Measurements from ENCODE around the gene CLDND2. TPM values are rescaled to one million over a fixed set of nuclear protein-coding genes. Genes with fewer than 3 reads are reported as not detected.

Gene CLDND2
- polyA plus RNA-seq, 1 of the 3 experiments (the other 2 are of a cell fraction): 0.26 TPM

DNA sequence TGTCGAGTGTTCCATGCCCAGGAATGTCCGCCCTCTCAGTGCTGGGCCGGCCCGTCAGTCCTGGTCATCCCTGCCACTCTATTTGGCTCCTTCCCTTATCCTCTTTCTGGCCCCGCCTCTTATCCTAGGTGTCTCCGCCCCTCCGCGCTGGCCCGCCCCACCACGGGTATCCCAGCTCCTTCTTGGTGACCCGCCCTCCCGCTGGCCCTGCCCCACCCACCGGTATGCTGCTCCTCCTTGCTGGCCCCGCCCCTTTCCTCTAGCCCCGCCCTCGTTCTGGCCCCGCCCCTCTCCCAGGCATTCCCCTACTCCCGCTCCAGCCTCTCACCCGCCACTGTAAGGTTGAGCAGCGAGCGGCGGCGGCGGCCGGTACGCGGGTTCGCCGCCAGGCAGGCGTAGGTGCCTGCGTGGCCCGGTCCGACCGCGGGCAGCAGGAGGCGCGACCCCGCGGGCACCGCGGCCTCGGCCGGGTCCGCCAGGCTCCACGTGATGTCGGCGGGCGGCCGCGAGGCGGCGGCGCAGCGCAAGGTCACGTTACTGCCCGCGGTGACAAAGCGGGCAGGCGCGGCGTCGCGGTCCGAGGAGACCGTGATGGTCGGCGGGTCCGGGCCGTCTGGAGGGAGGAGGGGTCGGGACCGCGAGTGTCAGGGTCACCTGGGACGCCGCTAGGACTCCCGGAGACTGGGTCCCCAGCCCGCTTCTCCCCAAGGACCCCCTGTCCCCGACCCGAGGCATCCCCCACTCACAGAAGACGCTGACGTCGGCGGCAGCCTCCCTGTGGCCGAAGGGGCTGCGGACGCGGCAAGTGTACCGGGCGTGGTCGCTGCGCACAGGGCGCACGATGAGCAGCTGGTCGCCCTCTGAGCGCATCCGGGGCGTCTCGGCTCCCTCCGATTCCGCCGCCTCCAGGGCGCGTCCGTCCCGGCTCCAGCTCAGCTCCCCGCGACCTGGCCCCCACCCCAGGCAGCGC is 28.8 kb downstream of the CLDND2 start (continued):
- TF ChIP-seq, protein P1, sequence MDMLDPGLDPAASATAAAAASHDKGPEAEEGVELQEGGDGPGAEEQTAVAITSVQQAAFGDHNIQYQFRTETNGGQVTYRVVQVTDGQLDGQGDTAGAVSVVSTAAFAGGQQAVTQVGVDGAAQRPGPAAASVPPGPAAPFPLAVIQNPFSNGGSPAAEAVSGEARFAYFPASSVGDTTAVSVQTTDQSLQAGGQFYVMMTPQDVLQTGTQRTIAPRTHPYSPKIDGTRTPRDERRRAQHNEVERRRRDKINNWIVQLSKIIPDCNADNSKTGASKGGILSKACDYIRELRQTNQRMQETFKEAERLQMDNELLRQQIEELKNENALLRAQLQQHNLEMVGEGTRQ (IDR thresholded peaks at IDR 0.05; ENCODE audit: borderline replicate concordance, low read depth, low read length): peak; percentile 52; the same call in 1 of the 2 replicates
- TF ChIP-seq, protein P2, sequence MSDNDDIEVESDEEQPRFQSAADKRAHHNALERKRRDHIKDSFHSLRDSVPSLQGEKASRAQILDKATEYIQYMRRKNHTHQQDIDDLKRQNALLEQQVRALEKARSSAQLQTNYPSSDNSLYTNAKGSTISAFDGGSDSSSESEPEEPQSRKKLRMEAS (IDR thresholded peaks at IDR 0.05; ENCODE audit: low read depth): peak; percentile 68
- TF ChIP-seq RFX5 (IDR thresholded peaks at IDR 0.05; ENCODE audit: low read length) (no peak), YY1 (IDR thresholded peaks at IDR 0.05; ENCODE audit: low read depth) (no peak), FOSL2 (IDR thresholded peaks at IDR 0.05; ENCODE audit: borderline replicate concordance, low read depth) (no peak), JUND (IDR thresholded peaks at IDR 0.05) (no peak), RCOR1 (IDR thresholded peaks at IDR 0.05; ENCODE audit: low read length) (no peak)

DNA sequence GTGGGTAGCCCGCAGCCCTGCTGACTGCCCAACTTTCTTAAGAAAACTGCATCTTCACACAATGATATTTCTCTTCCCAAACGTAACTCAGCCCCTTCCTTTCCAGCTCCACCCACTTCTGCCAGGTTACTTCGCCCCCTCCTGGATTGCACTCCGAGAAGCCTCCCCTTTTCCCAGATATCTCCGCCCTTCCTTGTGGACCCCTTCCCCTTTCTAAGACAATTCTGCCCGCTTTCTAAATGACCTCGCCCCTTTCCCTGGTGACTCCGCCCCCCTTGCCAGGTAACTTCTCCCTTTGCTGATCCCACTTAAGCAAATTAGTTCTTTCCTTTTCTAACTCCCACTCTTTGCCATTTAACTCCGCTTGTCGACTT is 29.5 kb downstream of the CLDND2 start:
- Histone ChIP-seq H3K79me2 (ENCODE audit: insufficient read depth) (no peaks in the 10 kb centered on the region), H3K9me2 (no peaks in the 10 kb centered on the region), H3K9ac (peak overlapping the region; percentile 57; the same call in 1 of the 2 replicates), H3K4me2 (peak overlapping the region; percentile 97), H3F3A (replicated peaks; ENCODE audit: insufficient read depth) (peaks cover 3% of the 10 kb centered on the region), H3K9me3 (no peaks in the 10 kb centered on the region), H3K4me1 (ENCODE audit: control insufficient read depth in 1 of 2, insufficient read depth in 2 of 2, low read depth in 1 of 2, low read length in 1 of 2) (peaks cover 0 to 8% of the 10 kb centered on the region in 2 experiments; a peak in 1 of 4 replicates), H3K27ac (ENCODE audit: low read depth in 2 of 2, low read length in 1 of 2) (peak overlapping the region; percentile 65 to 76; a peak in 3 of 4 replicates), H3K4me3 (ENCODE audit: low read depth in 2 of 2, low read length in 1 of 2) (peak overlapping the region; percentile 63 to 80), H4K20me1 (ENCODE audit: insufficient read depth) (no peaks in the 10 kb centered on the region), H3K36me3 (replicated peaks in 1 of 2; ENCODE audit: control insufficient read depth in 1 of 2, insufficient read depth in 2 of 2, low read length in 1 of 2) (no peaks in the 10 kb centered on the region), H2AFZ (ENCODE audit: low read depth) (peak overlapping the region; percentile 99), H3K27me3 (ENCODE audit: insufficient read depth) (no peaks in the 10 kb centered on the region)
- ChIA-PET POLR2A (interaction anchor here (1.3 kb wide), 1 partner anchor 28 kb away, joined by 7 read pairs; no protein-coding TSS in a partner anchor), CTCF (interaction anchor here (0.6 to 2.1 kb wide), 10 partner anchors 30 to 292 kb away, joined by 3 to 7 read pairs (median 4); no protein-coding TSS in a partner anchor)
- TF ChIP-seq FOXM1 (IDR thresholded peaks at IDR 0.05; ENCODE audit: low read depth) (no peak), RXRA (IDR thresholded peaks at IDR 0.05; ENCODE audit: borderline replicate concordance, low read depth) (no peak), CHD2 (IDR thresholded peaks at IDR 0.05; ENCODE audit: low read length, partially characterized antibody) (no peak), FOXJ3 (CRISPR knock-in tag; IDR thresholded peaks at IDR 0.05) (no peak), NRF1 (IDR thresholded peaks at IDR 0.05; ENCODE audit: low read depth, low read length) (no peak), GABPA (IDR thresholded peaks at IDR 0.05; ENCODE audit: low read depth) (no peak), JUND (IDR thresholded peaks at IDR 0.05) (no peak), TAF1 (IDR thresholded peaks at IDR 0.05; ENCODE audit: borderline replicate concordance, low read depth, low read length) (no peak)
- TF ChIP-seq, protein P2 (IDR thresholded peaks at IDR 0.05; ENCODE audit: low read depth): no peak
- TF ChIP-seq, protein P3, sequence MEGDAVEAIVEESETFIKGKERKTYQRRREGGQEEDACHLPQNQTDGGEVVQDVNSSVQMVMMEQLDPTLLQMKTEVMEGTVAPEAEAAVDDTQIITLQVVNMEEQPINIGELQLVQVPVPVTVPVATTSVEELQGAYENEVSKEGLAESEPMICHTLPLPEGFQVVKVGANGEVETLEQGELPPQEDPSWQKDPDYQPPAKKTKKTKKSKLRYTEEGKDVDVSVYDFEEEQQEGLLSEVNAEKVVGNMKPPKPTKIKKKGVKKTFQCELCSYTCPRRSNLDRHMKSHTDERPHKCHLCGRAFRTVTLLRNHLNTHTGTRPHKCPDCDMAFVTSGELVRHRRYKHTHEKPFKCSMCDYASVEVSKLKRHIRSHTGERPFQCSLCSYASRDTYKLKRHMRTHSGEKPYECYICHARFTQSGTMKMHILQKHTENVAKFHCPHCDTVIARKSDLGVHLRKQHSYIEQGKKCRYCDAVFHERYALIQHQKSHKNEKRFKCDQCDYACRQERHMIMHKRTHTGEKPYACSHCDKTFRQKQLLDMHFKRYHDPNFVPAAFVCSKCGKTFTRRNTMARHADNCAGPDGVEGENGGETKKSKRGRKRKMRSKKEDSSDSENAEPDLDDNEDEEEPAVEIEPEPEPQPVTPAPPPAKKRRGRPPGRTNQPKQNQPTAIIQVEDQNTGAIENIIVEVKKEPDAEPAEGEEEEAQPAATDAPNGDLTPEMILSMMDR (IDR thresholded peaks at IDR 0.05): no peak
- TF ChIP-seq, protein P4, sequence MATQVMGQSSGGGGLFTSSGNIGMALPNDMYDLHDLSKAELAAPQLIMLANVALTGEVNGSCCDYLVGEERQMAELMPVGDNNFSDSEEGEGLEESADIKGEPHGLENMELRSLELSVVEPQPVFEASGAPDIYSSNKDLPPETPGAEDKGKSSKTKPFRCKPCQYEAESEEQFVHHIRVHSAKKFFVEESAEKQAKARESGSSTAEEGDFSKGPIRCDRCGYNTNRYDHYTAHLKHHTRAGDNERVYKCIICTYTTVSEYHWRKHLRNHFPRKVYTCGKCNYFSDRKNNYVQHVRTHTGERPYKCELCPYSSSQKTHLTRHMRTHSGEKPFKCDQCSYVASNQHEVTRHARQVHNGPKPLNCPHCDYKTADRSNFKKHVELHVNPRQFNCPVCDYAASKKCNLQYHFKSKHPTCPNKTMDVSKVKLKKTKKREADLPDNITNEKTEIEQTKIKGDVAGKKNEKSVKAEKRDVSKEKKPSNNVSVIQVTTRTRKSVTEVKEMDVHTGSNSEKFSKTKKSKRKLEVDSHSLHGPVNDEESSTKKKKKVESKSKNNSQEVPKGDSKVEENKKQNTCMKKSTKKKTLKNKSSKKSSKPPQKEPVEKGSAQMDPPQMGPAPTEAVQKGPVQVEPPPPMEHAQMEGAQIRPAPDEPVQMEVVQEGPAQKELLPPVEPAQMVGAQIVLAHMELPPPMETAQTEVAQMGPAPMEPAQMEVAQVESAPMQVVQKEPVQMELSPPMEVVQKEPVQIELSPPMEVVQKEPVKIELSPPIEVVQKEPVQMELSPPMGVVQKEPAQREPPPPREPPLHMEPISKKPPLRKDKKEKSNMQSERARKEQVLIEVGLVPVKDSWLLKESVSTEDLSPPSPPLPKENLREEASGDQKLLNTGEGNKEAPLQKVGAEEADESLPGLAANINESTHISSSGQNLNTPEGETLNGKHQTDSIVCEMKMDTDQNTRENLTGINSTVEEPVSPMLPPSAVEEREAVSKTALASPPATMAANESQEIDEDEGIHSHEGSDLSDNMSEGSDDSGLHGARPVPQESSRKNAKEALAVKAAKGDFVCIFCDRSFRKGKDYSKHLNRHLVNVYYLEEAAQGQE (IDR thresholded peaks at IDR 0.05; ENCODE audit: low read depth, low read length): no peak
- WGBS (ENCODE audit: low lambda C conversion rate): 1% methylated on average over 10 of the region's 10 CpGs
- DNase-seq: no peak
